Measurements from ENCODE around the gene UST.

DNA sequence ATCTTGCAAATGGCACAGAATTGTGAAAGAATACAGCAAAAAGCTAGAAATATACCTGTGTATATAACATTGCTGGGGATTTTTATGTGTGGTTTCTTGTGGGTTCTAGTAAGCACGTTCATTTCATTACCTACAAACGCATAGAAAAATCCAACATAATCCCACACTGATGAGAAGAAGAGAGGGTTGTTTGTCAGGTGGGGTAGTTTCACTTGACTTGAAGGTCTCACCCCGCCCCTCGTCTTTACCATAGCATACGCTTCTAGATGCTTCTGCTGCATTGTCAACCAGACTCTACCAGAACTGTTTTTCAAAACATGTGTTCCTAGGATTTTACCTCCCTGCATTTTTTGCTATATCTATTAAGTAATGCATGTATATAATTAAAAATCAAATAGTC is 286.6 kb downstream of the UST start:
- no peak for TF ChIP-seq POLR2A (IDR thresholded peaks at IDR 0.05)
- TF ChIP-seq, protein P1, sequence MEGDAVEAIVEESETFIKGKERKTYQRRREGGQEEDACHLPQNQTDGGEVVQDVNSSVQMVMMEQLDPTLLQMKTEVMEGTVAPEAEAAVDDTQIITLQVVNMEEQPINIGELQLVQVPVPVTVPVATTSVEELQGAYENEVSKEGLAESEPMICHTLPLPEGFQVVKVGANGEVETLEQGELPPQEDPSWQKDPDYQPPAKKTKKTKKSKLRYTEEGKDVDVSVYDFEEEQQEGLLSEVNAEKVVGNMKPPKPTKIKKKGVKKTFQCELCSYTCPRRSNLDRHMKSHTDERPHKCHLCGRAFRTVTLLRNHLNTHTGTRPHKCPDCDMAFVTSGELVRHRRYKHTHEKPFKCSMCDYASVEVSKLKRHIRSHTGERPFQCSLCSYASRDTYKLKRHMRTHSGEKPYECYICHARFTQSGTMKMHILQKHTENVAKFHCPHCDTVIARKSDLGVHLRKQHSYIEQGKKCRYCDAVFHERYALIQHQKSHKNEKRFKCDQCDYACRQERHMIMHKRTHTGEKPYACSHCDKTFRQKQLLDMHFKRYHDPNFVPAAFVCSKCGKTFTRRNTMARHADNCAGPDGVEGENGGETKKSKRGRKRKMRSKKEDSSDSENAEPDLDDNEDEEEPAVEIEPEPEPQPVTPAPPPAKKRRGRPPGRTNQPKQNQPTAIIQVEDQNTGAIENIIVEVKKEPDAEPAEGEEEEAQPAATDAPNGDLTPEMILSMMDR (IDR thresholded peaks at IDR 0.05): no peak
